Measurements from ENCODE around the gene SKOR1. TPM values are rescaled to one million over a fixed set of nuclear protein-coding genes. Genes with fewer than 3 reads are reported as not detected.

SKOR1 gene
- total and polyA plus RNA-seq, 10 of the 15 experiments (the other 5 are each of a cell fraction or from before 2014, with no cell fraction given) = 0.04 to 0.36 (median 0.10) TPM; not detected in 4

DNA sequence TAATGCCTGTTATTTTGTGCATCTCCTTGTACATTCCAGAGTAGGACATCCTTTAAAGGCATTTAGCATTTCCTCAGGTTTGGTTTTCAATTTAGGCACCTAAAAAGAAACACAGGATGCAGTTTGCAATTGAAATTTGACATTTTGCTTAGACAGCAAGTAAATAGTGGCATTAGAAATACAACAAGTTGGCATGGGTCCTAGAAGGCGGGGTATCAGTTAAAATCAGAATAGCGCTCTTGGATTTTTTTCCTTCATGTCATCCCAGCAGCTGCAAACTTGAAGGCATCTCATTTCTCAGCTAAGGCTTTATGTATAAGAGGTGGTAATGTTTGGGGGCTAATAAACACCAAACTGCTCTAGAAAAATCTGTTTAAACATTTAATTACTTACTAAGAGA lies 47.5 kb upstream of the SKOR1 start (continued):
- TF ChIP-seq, protein P1, sequence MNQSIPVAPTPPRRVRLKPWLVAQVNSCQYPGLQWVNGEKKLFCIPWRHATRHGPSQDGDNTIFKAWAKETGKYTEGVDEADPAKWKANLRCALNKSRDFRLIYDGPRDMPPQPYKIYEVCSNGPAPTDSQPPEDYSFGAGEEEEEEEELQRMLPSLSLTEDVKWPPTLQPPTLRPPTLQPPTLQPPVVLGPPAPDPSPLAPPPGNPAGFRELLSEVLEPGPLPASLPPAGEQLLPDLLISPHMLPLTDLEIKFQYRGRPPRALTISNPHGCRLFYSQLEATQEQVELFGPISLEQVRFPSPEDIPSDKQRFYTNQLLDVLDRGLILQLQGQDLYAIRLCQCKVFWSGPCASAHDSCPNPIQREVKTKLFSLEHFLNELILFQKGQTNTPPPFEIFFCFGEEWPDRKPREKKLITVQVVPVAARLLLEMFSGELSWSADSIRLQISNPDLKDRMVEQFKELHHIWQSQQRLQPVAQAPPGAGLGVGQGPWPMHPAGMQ (IDR thresholded peaks at IDR 0.05; ENCODE audit: borderline replicate concordance) = no peak

DNA sequence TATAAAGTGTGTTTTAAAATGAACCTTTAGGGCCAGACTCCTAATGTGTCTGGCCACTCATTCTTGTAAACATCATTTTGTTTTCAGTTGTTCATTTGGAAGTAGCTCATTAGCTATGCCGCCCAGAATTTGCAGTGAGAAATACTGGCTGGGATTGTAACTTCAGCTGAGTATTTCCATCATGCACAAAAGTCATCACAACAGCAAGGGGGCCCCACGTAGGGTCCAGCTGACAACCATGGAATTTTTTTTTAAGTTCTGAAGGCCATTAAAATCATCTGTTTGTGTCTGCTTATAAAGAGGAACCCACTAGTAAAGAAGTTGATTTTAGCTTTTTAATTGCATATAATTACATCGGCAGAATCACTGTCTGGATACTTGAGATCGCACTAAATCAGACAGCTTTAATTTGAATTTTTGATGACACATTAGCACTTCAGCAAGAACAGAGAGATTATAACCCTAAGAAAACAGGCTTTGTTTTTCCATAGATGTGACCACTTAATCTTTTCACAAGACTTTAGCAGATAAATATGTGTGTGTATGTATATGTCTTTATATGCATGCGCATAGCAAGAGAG lies 46.3 kb upstream of the SKOR1 start:
- no peak overlapping the region for H3K27ac ChIP-seq (ENCODE audit: control insufficient read depth, insufficient read depth)
- TF ChIP-seq HDGF (IDR thresholded peaks at IDR 0.05) = no peak
- TF ChIP-seq, protein P2, sequence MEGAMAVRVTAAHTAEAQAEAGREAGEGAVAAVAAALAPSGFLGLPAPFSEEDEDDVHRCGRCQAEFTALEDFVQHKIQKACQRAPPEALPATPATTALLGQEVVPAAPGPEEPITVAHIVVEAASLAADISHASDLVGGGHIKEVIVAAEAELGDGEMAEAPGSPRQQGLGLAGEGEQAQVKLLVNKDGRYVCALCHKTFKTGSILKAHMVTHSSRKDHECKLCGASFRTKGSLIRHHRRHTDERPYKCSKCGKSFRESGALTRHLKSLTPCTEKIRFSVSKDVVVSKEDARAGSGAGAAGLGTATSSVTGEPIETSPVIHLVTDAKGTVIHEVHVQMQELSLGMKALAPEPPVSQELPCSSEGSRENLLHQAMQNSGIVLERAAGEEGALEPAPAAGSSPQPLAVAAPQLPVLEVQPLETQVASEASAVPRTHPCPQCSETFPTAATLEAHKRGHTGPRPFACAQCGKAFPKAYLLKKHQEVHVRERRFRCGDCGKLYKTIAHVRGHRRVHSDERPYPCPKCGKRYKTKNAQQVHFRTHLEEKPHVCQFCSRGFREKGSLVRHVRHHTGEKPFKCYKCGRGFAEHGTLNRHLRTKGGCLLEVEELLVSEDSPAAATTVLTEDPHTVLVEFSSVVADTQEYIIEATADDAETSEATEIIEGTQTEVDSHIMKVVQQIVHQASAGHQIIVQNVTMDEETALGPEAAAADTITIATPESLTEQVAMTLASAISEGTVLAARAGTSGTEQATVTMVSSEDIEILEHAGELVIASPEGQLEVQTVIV (IDR thresholded peaks at IDR 0.05; ENCODE audit: borderline replicate concordance, partially characterized antibody) = no peak
- no peak for TF ChIP-seq NFIC (IDR thresholded peaks at IDR 0.05; ENCODE audit: low read depth, low read length)
- TF ChIP-seq, protein P3, sequence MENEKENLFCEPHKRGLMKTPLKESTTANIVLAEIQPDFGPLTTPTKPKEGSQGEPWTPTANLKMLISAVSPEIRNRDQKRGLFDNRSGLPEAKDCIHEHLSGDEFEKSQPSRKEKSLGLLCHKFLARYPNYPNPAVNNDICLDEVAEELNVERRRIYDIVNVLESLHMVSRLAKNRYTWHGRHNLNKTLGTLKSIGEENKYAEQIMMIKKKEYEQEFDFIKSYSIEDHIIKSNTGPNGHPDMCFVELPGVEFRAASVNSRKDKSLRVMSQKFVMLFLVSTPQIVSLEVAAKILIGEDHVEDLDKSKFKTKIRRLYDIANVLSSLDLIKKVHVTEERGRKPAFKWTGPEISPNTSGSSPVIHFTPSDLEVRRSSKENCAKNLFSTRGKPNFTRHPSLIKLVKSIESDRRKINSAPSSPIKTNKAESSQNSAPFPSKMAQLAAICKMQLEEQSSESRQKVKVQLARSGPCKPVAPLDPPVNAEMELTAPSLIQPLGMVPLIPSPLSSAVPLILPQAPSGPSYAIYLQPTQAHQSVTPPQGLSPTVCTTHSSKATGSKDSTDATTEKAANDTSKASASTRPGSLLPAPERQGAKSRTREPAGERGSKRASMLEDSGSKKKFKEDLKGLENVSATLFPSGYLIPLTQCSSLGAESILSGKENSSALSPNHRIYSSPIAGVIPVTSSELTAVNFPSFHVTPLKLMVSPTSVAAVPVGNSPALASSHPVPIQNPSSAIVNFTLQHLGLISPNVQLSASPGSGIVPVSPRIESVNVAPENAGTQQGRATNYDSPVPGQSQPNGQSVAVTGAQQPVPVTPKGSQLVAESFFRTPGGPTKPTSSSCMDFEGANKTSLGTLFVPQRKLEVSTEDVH (IDR thresholded peaks at IDR 0.05; ENCODE audit: low read depth, partially characterized antibody) = no peak
- TF ChIP-seq MEF2B (IDR thresholded peaks at IDR 0.05; ENCODE audit: partially characterized antibody, poor library complexity, severe bottlenecking) = no peak
- TF ChIP-seq TCF3 (IDR thresholded peaks at IDR 0.05; ENCODE audit: borderline replicate concordance, insufficient read depth, low read depth, low read length) = no peak
- TF ChIP-seq CBX5 (IDR thresholded peaks at IDR 0.05; ENCODE audit: low read depth) = no peak
- TF ChIP-seq PAX8 (IDR thresholded peaks at IDR 0.05) = no peak
- no peak for TF ChIP-seq CEBPB (IDR thresholded peaks at IDR 0.05; ENCODE audit: borderline replicate concordance in 1 of 2, low read depth in 2 of 2, low read length in 2 of 2)
- no peak for TF ChIP-seq TCF12 (IDR thresholded peaks at IDR 0.05; ENCODE audit: low read depth, low read length)
- H3K4me3 ChIP-seq = no peak overlapping the region
- ChIA-PET SMC1A (ENCODE audit: uncharacterized antibody, unreplicated experiment) (interaction anchor here (1.1 to 8.3 kb wide), 7 partner anchors 8 to 278 kb away, joined by 3 to 50 read pairs (median 3); no protein-coding TSS in a partner anchor), CTCF (interaction anchor here (0.5 to 1.5 kb wide), 7 partner anchors 10 to 324 kb away, joined by 3 to 8 read pairs (median 4); no protein-coding TSS in a partner anchor), RAD21 (ENCODE audit: unreplicated experiment) (interaction anchor here (0.8 to 1.1 kb wide), 2 partner anchors 57 to 321 kb away, joined by 3 read pairs; no protein-coding TSS in a partner anchor), POLR2A (no interaction called here)
- BruUV-seq (replicated peaks) = no TSS peak
- in situ Hi-C loops (cut with MboI) = no loop called here
- no peaks in the 10 kb centered on the region for H3K27me3 ChIP-seq (replicated peaks in 1 of 2; ENCODE audit: control insufficient read depth in 2 of 2, insufficient read depth in 2 of 2, low read length in 1 of 2)
- no peak overlapping the region for H3K4me2 ChIP-seq (ENCODE audit: control insufficient read depth, insufficient read depth)
- peaks cover 16% of the 10 kb centered on the region for H3K4me1 ChIP-seq (ENCODE audit: control insufficient read depth, insufficient read depth, low read length)
- H4K20me1 ChIP-seq (ENCODE audit: control insufficient read depth, insufficient read depth) = no peaks in the 10 kb centered on the region
- no peaks in the 10 kb centered on the region for H3K9me3 ChIP-seq (replicated peaks; ENCODE audit: control insufficient read depth, insufficient read depth, low read length)
- WGBS (ENCODE audit: insufficient coverage, insufficient replicate concordance, low lambda C conversion rate, missing lambda C conversion rate) = 95% methylated on average over 5 of the region's 5 CpGs
- no peak overlapping the region for H3K9ac ChIP-seq (ENCODE audit: control insufficient read depth, insufficient read depth, low read length)
- no peaks in the 10 kb centered on the region for H3K36me3 ChIP-seq (ENCODE audit: control insufficient read depth in 2 of 2, insufficient read depth in 2 of 2, low read length in 1 of 2)
- FAIRE-seq (no peak), ATAC-seq (no peak), DNase-seq (ENCODE audit: low read depth, low spot score) (no peak)
- no peak overlapping the region for H2AFZ ChIP-seq (ENCODE audit: control insufficient read depth, low read depth, low read length)
- no peaks in the 10 kb centered on the region for H3K79me2 ChIP-seq (ENCODE audit: control insufficient read depth, insufficient read depth, low read length)
- intact Hi-C loops (cut with micrococcal nuclease; ENCODE audit: unreplicated experiment) = no loop called here

Measured in GM12878 (cell line).